GOT3 (cell line): Measurements from ENCODE around the gene DUSP14.
"Not testable (repeated sequence)": the region's sequence is repeated elsewhere in the genome, so short reads cannot be mapped to it uniquely, and the experiment has no call there.

Experiments
- DNase-seq: peaks from one replicate; lab custom pipeline; 2025; ENCODE audit warnings: mixed read lengths; lab: John Stamatoyannopoulos, UW

The DUSP14 gene

DNA sequence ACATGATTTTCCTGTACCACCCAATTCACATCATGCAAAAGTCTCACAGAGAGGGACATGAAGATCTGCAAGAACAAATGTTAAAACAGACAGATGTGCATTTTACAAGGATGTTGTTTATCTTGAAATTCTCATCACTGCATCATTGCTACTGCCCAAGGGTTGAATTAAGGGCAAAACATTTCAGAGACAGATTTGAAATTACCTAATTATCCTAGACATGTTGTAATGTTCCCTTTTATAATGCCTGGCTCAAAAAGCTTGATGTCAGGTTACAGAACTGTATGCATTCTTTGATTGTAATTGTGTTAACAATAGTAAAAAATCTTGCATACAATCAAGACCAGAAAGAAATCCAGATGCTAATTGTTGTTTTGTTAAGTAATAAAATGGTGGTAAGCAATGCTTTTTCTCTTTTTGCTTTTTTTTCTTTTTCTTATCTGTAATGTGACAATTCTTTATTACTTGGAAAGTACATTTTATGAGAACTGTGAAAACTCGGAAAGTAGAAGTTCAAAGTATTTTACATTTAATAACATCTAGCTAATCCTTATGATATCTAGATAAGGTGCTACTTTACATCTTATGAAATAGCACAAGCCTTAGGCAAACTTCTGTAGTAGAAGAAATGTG is 3.6 kb upstream of the DUSP14 start:
- DNase-seq = no peak

DNA sequence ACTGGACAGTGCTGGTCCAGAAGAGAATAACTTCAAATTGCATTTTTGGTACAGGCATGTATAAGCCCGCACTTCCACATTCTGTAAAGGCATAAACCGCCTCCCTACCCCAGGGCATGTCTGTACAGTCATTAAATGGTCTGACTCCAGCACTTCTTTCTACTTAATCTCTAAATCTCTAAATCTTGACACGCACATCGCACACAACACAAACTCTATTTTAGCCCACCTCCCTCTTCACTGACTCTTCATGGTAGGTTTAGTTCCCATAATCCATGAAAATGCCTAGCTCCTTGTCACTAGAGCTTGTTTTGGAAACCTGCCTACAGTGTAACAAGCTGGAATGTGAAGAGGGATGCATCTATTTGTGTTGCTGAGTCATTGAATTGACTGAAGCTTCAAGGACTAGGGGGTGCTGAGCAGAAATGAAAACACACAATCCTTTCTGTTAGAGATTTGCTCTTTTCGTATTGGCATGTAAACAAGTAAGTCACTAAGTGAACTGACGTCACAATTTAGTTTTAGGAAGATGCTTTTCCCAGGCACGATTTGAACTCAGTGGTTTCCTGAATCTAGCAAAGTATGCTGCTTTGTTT is 1.6 kb upstream of the DUSP14 start:
- DNase-seq = no peak

DNA sequence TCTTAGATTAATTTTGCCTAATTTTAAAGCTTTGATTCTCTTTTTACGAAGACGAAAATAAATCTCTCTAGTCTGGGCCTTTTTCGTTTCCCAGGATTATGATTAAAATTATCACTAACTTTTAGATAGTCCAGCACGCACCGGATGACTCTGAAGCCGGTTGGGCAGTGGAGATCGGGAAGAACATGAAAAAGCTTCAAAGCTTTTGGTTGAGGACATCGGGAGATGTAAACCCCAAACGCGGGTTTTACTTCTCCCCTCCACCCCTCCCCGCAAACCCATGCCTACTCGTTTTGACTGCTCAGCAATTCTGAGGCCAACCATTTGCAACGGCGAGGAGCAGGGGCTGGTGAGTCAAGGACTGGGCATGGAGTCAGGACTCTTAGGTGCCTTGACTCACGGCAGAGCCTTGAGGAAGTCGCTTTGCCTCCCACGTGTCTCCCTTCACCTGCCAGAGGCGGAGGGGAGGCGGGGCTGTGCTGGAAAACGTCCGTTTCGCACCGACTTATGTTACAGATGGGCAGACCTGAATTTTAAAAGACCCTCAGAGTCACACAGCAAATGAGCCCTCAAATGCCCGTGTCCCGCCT is 989 bp upstream of the DUSP14 start:
- DNase-seq = no peak

DNA sequence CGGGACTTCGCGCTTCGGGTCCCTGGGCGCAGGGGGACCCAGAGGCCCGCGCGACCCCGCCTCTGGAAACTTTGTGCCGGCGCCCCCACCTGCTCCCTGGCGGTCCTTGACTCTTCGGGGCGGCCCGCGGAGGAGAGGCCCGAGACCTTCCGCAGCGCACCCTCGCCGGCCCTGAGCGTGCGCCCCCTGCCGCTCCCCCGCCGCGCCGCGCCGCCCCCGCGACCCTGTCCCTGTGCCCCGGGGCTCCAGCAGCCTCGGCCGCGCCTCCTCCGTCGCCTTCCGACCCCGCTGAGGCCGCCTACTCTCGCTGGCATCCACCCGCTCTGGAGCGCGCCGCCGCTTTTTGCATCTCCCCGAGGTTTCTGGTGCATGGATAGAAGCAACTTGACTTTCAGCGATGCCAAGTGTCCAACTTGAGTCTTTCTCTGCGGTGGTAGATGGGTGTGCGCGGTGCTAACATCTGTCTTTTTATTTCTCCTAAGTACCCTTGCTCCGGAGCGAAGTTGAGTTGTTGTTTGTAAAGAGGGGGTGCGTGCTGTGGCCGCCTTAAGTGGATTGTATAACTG is 414 bp downstream of the DUSP14 start:
- peak; percentile 26 for DNase-seq

DNA sequence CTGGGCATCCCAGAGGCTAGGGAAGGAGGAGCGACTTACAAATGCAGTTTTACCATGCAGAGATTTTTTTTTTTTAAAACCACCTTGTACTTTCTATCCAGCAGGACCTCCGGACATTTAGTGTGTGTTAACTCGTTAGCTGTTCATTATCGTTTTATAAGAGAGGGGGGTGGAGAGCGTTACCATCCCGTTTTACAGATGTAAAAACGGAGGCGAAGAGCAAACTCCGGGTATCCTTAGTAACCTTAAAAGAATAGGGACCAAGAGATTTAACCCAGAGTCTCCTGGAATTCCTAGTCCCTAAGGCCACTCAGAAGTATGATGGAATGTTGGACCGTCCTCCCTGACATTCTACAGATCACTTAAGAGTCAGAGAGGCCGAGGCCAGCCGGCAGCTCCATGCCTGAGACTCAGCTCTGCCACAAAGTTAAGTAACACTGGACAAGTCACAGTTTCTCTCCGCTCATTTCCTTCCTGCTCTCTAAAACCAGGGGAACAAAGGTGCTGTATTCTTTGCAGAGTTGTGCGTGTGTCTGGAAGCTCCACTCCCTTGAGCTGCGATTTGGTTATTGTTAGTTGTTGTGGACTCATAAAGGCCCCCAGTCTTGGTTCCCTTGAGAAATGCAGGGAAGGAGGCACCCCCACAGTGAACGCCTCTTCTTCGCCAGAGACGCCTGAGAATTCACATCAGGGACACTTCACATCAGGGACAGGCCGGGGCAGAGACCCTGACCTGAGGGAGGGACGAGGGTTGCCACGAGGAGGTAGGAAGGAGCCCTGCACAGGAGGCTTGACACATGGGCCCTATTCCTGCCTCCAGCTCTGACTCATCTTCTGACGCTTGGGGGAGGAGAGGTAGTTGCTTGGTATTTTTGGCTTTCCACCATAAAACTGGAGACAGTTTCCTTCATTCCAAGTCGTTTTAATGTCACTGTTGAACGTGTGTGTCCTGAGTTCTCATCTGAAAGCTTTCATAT is 1.2 kb downstream of the DUSP14 start:
- no peak for DNase-seq

- DNase-seq = no peak
Observed at GRCh38 chr17:37492167-37492566, 2.5 kb downstream of the DUSP14 start.

DNA sequence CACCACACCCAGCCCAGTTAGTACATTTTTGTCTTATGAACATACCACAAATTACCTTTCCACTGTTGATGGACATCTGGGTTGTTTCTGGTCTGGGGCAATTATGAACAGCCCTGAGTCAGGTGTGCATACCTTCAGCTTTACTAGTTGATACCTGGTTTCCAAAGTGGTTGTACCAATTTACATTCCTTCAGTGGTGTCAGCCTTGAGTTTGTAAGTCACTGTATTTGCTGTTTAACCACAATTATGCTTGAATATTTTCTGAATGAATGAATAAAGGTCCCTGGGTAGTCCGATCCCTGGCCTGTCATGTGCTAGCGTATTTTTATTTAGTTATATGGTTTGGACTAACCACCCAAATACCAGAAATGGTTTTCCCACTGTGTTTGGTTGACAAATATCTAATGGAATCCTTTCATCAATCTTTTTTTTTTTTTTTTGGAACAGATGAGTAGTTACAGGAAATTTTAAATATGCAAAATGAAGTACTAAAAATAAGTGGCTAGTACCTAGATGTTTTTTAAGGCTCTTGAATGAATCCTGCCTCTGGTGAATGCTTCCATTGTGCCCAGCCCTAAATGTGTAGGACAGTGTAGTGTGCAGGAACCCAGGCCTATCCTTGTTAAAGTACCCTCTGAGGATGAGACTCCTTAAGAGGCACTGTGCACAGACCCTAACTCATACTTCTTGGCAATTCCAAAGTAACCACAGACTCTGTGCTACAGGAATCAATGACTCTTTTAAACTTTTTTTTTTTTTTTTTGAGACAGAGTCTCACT is 3.7 kb downstream of the DUSP14 start:
- DNase-seq = no peak

GRCh38 chr17:37494401-37494831 is 4.7 kb downstream of the DUSP14 start:
- DNase-seq = no peak

GRCh38 chr17:37494971-37495370 is 5.3 kb downstream of the DUSP14 start:
- no peak for DNase-seq

DNA sequence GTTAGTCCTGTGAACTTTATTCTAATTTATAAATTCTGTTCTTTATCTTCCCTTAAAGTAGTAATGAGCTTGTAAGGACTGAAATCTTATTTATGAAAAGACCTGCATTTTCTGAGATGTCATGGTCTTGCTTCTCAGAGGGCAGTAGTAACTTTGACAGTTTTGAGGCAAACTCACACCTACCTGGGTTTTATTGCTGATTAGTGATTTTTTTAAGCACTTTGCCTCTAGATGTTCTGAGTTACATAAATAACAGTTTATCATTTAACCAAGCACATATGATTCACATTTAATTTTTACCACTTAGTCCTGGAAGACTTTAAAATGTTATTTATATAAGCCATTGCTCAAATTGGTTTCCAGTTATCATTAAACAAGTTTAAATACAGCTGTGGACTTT is 10.7 kb downstream of the DUSP14 start:
- no peak for DNase-seq

DNA sequence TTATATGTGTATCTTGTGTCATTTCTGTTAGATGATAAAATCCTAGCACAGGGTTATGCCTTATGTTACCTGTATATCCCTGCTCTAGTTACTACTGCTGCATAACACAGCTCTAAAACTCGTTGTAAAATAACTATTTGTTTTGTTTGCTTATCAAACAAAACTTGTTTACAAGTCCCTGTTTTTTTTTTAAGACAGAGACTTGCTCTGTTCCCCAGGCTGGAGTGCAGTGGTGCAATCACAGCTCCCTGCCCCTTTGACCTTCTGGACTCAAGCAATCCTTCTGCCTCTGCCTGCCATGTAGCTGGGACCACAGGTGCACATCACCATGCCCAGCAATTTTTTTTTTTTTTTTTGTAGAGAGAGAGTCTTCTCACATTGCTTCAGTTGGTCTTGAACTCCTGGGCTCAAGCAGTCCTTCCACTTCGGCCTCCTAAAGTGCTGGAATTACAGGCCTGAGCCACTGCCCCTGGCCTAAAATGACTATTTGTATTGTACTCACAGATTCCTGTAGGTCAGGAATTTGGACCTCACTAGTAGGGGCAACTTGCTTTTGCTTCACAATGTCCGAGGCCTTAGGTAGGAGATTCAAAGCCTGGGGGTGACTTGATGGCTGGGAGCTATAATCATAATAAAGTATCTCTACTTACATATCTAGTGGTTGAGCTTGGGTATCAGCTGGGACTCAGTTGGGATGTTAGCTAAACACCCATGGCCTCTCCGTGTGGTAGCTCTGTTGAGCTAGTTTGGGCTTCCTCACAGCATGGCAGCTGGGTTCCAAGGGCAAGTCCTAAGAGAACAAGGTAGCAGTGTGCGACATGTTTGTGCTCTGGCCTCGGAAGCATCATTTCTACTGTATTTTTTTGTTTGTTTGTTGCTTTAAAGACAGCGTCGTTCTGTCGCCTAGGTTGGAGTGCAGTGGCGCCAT is 12.6 kb downstream of the DUSP14 start:
- DNase-seq = no peak

DNA sequence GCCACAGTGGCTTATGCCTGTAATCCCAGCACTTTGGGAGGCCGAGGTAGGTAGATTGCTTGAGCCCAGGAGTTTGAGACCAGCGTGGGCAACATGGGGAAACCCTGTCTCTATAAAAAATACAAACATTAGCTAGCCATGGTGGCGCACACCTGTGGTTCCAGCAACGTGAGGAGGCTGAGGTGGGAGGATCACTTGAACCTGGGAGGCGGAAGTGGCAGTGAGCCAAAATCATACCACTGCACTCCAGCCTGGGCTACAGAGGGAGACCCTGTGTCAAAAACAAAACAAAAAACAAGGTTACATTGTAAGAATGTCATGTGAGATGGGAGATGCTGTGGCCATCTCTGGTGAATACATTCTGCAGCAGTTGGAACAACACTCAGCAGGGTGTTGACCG is 13.5 kb downstream of the DUSP14 start:
- DNase-seq = no peak

DNA sequence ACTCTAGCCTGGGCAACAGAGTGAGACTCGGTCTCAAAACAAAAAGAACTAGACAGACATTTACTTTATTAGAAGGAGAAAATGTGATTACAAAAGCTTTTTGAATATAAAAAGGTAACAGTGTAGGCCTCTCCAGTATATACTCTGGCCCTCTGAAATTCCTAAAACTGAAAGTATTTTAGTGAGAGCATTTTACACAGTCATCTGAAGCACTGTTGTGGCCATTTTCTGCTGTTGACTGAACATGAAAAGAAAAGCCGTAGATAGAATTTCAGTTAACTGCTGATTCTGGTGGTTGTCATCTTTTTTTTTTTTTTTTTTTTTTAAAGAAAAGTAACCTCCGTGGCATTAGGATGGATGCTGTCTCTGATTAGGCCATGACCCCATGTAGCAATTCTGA is 15.6 kb downstream of the DUSP14 start:
- DNase-seq = no peak

GRCh38 chr17:37506678-37507077 is 17.0 kb downstream of the DUSP14 start:
- DNase-seq = no peak

- DNase-seq = no peak
Observed at GRCh38 chr17:37507111-37507510, 17.4 kb downstream of the DUSP14 start.

DNA sequence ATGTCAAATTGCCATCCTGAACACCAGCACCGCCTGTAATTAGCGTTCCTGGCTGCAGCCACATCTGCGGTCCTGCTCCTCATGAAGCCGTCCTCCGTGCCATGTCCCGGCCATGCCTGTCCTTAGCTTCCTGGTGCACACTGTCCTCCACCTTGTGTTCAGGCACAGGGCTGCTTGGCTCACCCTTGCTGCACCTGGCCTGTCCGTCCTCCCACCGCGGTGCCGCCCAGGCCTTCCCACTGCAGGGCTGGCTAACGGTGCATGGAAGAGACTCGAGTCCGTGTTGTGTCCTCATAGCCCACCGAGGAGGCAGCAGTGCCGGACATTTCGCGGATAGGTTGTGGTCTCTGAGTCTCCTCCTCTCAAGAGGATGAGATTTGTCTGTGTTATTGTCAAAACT is 20.4 kb downstream of the DUSP14 start:
- DNase-seq = no peak

DNA sequence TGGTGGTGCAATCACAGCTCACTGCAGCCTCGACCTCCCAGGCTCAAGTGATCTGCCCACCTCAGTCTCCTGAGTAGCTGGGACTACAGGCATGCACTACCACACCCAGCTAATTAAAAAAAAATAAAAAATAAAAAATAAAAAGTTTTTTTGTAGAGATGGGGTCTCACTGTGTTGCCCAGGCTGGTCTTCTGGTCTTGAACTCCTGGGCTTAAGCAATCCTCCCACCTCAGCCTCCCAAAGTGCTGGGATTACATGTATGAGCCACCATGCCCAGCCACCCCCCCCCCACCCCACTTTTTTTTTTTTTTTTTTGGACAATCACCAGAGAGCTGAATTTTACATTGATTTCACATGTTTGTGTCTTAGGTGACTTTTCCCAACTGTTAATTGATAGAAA is 22.0 kb downstream of the DUSP14 start:
- DNase-seq = not testable (repeated sequence)

GRCh38 chr17:37512442-37513068 is 22.9 kb downstream of the DUSP14 start:
- no peak for DNase-seq

DNA sequence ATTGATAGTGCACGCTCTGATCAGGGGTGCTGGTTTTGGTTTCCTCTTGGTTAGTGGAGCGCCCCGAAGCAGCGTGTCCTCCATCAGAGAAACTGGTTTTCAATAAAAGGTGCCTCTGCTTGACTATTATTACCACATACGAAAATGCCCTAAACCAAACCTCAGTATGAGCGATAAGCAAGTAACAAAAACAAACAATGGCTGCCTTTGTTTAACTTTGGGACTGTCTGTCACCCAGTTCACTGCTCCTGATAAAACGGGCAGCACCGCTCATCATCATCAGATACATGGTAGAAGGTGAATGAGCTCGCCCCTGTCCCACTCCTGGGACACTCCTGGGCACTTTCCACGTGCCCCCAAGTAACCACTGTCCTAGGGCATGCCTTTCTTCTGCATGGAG is 24.0 kb downstream of the DUSP14 start:
- DNase-seq = no peak

DNA sequence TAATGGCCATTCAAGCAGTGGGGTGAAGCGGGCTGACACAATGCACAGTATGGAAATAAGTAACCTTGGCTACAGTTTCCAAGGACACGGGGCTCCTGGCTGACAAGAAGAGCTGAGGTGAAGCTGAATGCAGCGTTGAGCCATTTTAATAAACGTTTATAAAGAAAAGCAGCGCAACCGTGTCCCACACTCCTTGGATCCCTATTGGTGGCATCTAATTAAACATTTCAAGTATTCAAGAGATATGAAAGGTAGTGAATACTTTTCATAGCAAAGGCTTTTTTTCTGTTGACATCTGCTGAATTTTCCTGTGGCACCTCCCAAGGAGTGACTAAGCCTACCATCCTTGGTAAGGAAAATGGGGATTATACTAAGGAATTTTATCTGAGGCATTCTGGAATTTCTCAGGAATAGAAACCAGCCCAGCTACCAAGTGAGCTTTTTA is 26.5 kb downstream of the DUSP14 start:
- no peak for DNase-seq
